Measurements from ENCODE around the gene IL24.

DNA sequence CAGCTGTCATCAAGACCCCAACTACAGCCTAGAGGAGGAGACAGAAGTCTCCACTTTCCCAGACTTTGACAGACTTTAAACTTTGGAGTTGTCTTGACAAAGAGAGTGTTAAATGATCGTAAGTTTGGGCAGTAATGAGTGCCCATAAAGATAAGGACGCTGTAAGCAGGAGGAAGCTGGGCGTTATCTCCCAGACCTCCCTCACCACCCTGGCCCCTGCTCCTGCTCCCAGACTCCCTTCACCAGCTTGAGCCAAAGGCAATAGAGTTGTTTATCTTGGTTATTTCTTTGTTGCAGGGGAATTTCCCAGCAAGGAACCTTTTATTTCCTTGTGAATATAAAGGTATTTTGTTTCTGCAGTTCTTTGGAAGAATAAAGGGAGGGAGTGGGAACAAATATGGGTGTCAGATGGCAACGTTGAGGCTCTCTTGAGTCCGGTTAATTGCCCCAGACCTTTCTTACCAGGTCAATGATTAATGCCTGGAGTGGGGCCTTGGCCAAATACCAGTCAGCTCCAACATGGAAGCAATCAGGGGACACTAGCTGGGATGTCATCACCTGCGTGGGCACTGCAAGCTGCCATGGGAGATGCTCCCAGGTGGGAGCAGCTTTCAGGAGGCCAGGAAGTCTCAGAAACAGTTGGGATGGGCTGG, 44.6 kb downstream of the IL24 start:
- TF ChIP-seq, protein P1, sequence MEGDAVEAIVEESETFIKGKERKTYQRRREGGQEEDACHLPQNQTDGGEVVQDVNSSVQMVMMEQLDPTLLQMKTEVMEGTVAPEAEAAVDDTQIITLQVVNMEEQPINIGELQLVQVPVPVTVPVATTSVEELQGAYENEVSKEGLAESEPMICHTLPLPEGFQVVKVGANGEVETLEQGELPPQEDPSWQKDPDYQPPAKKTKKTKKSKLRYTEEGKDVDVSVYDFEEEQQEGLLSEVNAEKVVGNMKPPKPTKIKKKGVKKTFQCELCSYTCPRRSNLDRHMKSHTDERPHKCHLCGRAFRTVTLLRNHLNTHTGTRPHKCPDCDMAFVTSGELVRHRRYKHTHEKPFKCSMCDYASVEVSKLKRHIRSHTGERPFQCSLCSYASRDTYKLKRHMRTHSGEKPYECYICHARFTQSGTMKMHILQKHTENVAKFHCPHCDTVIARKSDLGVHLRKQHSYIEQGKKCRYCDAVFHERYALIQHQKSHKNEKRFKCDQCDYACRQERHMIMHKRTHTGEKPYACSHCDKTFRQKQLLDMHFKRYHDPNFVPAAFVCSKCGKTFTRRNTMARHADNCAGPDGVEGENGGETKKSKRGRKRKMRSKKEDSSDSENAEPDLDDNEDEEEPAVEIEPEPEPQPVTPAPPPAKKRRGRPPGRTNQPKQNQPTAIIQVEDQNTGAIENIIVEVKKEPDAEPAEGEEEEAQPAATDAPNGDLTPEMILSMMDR (optimal IDR thresholded peaks at IDR 0.05 in 1 of 3, IDR thresholded peaks at IDR 0.05 in 1 of 3, conservative IDR thresholded peaks at IDR 0.05 in 1 of 3; ENCODE audit: extremely low read depth in 1 of 3, insufficient read depth in 2 of 3, low read length in 3 of 3) = no peak
- no peak for TF ChIP-seq EZH2 (IDR thresholded peaks at IDR 0.05; ENCODE audit: low read length)
